ENCODE results near the gene RXFP3.

DNA sequence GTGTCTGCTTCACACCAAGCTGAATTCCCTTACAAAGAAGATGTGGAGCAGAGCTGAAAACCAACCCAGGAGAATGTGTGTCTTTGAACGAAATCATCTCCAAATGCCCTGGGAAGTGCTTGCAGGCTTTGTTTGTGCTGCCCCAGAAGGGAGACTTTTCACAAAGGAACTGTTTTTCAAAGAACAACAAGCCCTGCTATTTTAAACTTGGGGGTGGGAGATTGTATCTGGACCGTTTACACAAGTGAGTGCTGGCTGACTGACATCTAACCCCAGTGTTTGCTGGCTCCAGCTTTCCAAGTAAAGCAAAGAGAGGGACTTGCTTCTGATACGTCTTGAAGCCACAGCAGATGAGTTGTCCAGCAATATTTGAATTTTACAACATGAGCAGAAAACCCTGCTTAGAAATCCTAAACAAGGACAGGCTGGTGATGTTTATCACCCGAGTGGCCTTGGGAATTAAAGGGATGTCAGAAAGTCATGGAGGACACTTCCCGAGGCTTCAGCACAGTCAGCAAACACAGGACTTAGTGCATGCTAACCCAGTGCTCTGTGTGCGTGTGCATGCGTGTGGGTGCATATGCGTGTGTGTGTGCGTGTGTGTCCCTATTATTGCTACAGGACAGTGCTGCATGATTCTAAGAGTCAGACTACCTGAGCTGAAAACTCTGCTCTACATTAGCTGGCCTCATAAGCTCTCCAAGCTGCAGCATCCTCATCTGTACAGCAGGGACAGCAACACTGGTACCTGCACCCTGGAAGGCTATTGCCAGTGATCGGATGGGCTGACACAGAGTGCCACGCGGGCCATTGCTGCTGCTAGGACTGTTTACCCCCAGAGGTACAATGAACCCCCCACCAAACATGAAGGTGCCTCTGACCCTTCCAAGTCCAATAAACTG lies 45.8 kb upstream of the RXFP3 start:
- TF ChIP-seq ESRRG (CRISPR knock-in tag; IDR thresholded peaks at IDR 0.05), result no peak
- TF ChIP-seq OSR1 (CRISPR knock-in tag; IDR thresholded peaks at IDR 0.05), result no peak
- TF ChIP-seq, protein P1, sequence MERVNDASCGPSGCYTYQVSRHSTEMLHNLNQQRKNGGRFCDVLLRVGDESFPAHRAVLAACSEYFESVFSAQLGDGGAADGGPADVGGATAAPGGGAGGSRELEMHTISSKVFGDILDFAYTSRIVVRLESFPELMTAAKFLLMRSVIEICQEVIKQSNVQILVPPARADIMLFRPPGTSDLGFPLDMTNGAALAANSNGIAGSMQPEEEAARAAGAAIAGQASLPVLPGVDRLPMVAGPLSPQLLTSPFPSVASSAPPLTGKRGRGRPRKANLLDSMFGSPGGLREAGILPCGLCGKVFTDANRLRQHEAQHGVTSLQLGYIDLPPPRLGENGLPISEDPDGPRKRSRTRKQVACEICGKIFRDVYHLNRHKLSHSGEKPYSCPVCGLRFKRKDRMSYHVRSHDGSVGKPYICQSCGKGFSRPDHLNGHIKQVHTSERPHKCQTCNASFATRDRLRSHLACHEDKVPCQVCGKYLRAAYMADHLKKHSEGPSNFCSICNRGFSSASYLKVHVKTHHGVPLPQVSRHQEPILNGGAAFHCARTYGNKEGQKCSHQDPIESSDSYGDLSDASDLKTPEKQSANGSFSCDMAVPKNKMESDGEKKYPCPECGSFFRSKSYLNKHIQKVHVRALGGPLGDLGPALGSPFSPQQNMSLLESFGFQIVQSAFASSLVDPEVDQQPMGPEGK (CRISPR knock-in tag; IDR thresholded peaks at IDR 0.05; ENCODE audit: borderline replicate concordance), result no peak
- no peak for TF ChIP-seq ZFP30 (CRISPR knock-in tag; IDR thresholded peaks at IDR 0.05)
- no peak for TF ChIP-seq ISL1 (CRISPR knock-in tag; IDR thresholded peaks at IDR 0.05)
- TF ChIP-seq TSHZ2 (CRISPR knock-in tag; IDR thresholded peaks at IDR 0.05), result no peak
- no peak for TF ChIP-seq ZNF565 (CRISPR knock-in tag; conservative IDR thresholded peaks at IDR 0.05; ENCODE audit: low read depth)
- no peak for TF ChIP-seq GLIS3 (CRISPR knock-in tag; IDR thresholded peaks at IDR 0.05)
- no peak for TF ChIP-seq ZNF8 (CRISPR knock-in tag; IDR thresholded peaks at IDR 0.05)
- TF ChIP-seq CSDC2 (CRISPR knock-in tag; IDR thresholded peaks at IDR 0.05), result no peak
- no peak for TF ChIP-seq ZNF70 (CRISPR knock-in tag; IDR thresholded peaks at IDR 0.05)
- TF ChIP-seq, protein P2, sequence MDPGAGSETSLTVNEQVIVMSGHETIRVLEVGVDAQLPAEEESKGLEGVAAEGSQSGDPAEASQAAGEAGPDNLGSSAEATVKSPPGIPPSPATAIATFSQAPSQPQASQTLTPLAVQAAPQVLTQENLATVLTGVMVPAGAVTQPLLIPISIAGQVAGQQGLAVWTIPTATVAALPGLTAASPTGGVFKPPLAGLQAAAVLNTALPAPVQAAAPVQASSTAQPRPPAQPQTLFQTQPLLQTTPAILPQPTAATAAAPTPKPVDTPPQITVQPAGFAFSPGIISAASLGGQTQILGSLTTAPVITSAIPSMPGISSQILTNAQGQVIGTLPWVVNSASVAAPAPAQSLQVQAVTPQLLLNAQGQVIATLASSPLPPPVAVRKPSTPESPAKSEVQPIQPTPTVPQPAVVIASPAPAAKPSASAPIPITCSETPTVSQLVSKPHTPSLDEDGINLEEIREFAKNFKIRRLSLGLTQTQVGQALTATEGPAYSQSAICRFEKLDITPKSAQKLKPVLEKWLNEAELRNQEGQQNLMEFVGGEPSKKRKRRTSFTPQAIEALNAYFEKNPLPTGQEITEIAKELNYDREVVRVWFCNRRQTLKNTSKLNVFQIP (CRISPR knock-in tag; IDR thresholded peaks at IDR 0.05; ENCODE audit: borderline replicate concordance, low read depth), result no peak
- no peak for TF ChIP-seq TOX (CRISPR knock-in tag; IDR thresholded peaks at IDR 0.05; ENCODE audit: borderline replicate concordance)

All from SK-N-SH treated with all-trans-retinoic acid at 6 μM for 48 hours (cell line).